VCaP (cell line): ENCODE results near the gene SMIM41.

Experiments used
- H3K27ac ChIP-seq: fragments of 450-650 bp; 2 replicates; pipeline ENCODE4 v1.5.1; 2017
- CTCF ChIP-seq: fragments of 450-650 bp; conservative IDR thresholded peaks from 2 replicates; pipeline ENCODE4 v1.5.1; 2017; ENCODE audit warnings: mild to moderate bottlenecking, moderate library complexity

The SMIM41 gene

DNA sequence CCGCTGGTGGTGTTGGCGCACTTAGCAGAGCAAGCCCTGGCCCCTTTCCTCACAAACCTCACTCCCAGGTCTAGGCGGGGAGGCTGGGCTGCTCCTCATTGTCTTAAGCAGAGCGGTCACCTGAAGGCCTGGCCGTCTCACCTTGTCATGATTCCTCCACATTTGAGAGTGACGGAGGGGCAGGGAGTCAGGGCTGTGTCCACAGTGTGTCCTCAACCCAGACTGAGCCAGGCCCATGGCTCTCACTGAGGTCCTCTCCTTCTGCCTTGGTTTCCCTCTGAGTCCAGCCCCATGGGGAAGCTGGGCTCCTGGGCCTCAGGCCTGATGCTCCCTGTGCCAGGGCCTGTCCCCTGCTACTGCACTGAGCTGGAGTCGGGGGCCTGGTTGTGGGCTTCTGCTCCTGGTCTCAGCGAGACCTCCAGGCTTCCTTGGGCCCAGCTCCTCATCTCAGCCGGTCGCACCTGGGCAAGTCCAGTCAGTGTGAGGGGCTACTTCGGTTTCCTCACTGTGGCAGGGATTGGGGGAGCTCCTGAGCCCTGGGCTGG lies 67.4 kb downstream of the SMIM41 start:
- H3K27ac ChIP-seq = no peak overlapping the region
- TF ChIP-seq CTCF = no peak

DNA sequence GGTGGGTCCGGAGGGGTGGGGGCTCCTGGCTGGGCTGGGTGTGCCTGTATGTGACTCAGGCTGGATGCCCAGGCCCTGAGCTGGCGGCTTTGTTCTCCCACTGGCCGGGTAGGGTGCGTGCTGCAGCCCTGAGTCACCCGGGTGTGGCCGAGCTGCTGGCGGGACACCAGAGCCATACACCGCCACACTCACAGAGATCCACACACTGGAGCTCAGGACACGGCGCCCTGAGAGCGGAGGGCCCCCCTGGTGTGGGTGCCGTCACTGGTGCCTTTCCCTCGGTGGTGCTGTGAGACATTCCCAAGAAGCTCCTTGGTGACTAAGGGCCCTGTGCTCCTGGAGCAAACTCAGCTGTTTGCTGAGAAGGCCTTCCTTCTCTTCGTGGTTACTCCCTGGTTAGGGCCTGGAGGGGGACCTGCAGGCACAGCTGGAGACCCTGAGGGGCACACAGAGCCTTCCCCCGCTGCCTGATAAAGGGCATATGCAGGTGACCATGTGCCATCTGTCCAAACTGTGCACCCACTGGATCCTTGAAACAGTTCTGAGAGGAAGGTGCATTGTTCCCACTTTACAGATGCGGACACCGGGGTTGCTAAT lies 68.0 kb downstream of the SMIM41 start:
- H3K27ac ChIP-seq = peak overlapping the region; percentile 9; the same call in 1 of the 2 replicates
- no peak for TF ChIP-seq CTCF

DNA sequence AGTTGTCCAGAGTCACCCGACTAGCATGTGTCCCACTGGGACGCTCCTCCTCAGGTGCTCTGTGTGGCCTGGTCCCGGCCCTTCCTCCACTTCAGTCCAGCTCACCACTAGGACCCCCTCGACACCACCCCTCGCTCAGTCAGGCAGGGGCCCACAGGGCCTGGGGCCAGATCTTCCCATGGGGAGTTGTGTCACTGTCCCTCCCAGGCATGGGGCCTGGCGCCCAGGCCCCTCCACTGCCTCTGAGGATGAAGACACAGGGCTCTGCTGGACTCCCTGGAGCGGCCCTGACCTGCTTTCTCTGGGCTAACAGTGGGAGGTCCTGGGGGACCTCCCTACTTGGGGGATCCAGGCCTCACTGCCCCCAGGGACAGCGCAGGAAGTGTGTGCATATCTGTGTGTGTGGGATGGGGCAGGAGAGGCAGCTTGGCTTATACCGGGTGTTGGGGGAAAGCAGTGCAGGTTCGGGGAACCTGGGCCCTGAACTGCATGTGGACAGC lies 68.5 kb downstream of the SMIM41 start:
- peak overlapping the region; percentile 9; the same call in 1 of the 2 replicates for H3K27ac ChIP-seq
- no peak for TF ChIP-seq CTCF

GRCh38 chr12:52148464-52149181 lies 69.1 kb downstream of the SMIM41 start:
- H3K27ac ChIP-seq = peak overlapping the region; percentile 9; the same call in 1 of the 2 replicates
- TF ChIP-seq CTCF = no peak

- TF ChIP-seq CTCF = no peak
- no peak overlapping the region; the same call in 1 of the 2 replicates for H3K27ac ChIP-seq
Measured at GRCh38 chr12:52149182-52149641, 69.7 kb downstream of the SMIM41 start.

GRCh38 chr12:52149651-52150241 lies 70.2 kb downstream of the SMIM41 start:
- no peak overlapping the region for H3K27ac ChIP-seq
- no peak for TF ChIP-seq CTCF

GRCh38 chr12:52151153-52151836 lies 71.8 kb downstream of the SMIM41 start:
- TF ChIP-seq CTCF = no peak
- H3K27ac ChIP-seq = no peak overlapping the region; the same call in 1 of the 2 replicates
